Ovary (tissue), 3 donors: Measurements from ENCODE around the gene CDYL2.

Source experiments
- POLR2A ChIP-seq: fragments of 450-650 bp; IDR thresholded peaks from one replicate; pipeline ENCODE4 v1.6.1; 2017; ENCODE audit warnings: antibody characterized with exemption, mild to moderate bottlenecking, moderate library complexity
- TF ChIP-seq, protein P1 (sequence below), 3 donors: fragments of 450-650 bp in 2 of 3; fragments of 200-600 bp in 1 of 3; IDR thresholded peaks; one replicate each; pipeline versions ENCODE4 v1.5.1 to v1.8.0; 2016 to 2022; ENCODE audit warnings: antibody characterized with exemption in 3 of 3, mild to moderate bottlenecking in 1 of 3
- donor health status: DM: no; HTN: no; CAD: no.

DNA sequence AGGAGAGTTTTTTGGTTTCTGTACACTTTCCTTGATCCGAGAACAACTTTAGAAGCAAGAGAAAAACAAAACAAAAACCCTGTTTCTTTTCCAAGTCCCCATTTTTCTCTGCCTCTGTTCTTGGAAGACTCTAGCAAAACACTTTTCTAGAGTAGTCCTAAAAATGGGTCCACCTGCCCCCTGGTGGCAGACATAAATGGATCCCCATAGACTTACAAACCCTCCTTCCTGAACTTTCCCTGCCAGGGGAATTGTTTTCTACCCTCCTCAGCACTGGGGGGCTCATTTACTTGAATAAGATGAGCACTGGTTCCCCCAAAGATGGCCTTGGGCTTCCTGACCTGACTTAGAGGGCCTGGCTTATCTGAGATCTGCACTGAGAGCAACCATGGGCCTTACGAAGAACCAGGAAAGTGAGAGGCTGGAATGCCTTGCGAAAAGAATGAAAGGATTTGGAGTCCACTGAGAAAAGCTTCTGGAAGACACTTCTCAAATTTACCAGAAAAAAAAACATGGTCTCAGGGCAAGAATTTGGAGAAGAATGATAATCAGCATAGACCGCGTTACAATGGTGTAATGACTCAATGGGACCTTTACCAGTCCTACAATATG is 48.0 kb upstream of the CDYL2 start:
- TF ChIP-seq POLR2A: no peak
- TF ChIP-seq, protein P1, sequence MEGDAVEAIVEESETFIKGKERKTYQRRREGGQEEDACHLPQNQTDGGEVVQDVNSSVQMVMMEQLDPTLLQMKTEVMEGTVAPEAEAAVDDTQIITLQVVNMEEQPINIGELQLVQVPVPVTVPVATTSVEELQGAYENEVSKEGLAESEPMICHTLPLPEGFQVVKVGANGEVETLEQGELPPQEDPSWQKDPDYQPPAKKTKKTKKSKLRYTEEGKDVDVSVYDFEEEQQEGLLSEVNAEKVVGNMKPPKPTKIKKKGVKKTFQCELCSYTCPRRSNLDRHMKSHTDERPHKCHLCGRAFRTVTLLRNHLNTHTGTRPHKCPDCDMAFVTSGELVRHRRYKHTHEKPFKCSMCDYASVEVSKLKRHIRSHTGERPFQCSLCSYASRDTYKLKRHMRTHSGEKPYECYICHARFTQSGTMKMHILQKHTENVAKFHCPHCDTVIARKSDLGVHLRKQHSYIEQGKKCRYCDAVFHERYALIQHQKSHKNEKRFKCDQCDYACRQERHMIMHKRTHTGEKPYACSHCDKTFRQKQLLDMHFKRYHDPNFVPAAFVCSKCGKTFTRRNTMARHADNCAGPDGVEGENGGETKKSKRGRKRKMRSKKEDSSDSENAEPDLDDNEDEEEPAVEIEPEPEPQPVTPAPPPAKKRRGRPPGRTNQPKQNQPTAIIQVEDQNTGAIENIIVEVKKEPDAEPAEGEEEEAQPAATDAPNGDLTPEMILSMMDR (IDR thresholded peaks at IDR 0.05): no peak
